Iris pigment epithelial cell (primary cell): ENCODE measurements around the gene GUCY2D.

Source experiments
- DNase-seq: peaks from one replicate; pipeline ENCODE4 v3.0.0-alpha.2; 2011; ENCODE audit warnings: low read depth

Gene GUCY2D

DNA sequence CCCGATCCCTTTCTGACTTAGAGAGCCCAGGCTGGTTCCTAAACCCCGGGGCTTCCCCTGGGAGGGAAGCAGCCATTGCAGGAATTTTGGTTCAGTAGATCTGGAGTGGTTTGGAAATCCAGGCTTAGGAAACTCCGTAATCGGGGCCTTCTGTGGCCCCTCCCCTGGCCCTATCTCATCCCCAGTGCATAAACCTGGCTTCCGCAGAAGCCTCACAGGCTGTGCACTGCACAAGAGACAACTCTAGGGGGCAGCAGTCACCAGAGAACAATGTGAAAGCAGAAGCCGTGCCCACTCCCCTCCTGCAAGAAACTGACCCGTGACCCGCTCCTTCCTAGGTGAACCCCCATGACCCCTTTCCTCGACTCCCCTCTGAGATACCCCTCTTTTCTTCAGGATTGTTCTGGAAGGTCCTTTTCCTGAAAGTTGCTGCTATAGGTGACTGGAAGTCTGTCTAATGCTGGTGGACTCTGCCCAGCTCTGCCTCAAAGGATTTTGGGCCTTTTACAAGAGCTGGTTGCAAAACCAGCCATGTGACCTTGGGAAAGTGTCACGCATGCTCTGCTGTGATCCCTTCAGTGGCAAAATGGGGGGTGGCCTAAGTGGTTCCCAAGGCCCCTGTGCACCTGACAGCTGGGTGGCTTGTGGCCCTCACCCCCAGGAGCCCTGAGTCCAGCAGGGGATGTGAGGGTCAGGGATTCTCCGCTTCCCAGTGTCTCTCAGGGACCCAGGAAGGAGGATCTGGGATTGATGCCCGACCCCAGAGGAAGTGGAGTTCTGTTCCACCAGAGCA, 14.4 kb downstream of the GUCY2D start:
- DNase-seq = peak; percentile 42

DNA sequence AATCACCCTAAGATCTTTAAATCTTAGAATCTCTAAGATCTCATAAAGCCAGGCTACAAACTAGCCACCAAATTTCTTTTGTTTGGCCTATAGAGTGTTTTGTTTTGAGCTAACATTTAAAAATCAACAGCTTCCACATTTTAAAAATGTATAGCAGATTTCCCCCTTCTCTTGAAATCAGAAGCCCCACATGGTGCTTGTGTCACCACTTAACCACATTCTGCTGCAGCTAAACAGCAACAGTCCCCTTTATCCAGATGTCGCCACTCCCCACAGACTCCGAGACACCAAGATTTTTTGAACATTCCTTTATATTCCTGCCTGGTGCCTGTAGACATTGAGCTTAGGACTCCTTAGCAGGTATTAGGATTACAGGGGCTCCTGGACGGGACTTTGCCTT, 16.0 kb downstream of the GUCY2D start:
- DNase-seq = no peak

DNA sequence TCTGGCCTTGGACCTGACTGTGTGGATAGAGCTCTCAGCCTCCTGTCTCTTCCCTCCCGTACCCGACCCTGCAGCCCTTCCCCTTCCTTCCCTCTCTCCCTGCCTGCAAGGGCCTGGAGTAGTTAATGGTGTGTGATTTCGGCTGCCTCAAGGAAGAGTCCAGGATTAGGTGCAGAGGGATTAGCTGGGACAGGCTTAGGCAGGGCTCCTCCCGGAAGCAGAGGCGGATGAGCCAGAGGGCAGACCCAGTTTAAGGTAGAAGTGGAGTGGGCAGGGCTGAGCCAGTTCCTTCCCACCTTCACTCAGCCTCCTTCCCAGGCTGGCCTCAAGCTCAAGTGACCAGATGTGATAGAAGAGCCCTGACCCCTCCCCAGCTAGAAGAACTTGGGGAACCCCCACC, 16.8 kb downstream of the GUCY2D start:
- DNase-seq = no peak

DNA sequence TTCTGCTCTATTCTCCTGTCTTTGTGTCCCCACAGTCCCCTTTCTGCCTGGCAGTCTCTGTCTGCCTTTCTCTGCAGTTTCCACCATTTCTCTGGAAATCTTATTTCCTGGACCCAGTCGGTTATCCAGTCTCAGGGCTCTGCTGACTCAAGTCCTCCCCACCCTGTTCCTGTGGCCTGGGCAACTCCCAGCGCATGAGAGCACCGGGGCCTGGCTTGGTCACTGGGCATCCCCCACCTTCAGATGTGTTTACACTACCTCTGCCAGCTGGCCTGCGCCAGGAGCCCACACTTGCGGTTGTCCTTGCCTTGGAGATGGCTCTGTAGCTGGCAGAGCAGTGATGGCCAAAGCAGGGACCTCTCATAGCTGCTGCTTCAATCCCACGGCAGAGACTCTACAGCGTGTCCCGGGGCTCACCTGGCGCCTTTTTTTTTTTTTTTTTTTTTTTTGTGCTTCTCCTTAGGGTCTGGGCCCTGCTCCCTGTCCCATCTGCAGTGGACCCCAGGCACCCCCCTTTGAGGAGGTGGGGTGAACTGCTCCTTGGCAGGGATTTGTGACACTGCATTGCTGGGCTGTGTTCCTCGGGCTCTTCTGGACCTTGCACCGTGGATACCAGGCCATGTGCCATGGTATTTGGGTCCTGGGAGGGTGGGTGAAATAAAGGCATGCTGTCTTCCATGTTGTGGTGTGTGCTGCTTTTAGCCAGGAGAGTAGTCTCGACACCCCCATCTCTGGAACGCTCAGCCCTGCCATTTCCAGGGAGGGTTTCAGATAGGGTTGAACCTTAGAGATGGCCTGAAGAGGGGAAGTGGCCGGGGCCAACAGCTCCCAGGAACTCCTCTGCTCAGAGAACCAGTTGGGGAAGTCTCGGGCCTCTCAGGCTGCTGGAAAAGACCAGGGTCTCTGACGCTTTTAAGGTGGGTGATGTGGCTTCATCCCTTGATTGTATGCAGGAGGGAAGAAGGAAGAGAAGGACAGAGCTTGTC, 17.5 kb downstream of the GUCY2D start:
- peak; percentile 42 for DNase-seq

DNA sequence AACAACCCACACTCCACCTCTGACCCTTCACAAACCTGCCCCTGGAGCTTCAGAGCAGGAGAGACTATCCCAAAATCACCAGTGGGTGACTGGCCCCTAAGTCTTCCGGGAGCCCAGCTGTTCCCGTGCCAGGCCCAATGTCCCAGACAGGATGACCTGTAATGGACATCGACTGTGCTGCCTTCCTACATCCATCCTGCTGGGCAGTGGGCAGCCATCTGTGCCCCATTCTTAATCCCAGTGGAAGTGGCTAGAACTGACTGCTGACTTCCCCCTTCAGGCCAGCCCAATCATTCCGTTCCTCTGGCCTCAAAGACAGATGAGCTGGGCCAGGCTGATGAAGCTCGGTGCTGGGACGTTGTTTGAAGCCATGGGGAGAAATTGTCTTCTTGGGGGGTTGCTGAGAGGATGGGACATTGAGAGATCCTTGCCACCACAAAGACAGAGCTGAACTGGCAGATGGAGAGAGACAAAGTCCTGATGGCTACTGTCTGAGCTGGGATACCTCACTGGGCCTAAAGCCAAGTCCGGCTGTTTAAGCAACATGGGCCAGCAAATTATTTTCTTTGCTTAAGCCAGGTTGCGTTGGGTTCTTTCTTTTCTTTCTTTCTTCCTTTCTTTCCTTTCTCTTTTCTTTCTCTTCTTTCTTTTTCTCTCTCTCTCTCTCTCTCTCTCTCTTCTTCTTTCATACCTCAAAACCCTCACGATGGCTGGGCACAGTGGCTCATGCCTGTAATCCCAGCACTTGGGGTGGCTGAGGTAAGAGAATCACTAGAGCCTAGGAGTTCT, 18.6 kb downstream of the GUCY2D start:
- no peak for DNase-seq

DNA sequence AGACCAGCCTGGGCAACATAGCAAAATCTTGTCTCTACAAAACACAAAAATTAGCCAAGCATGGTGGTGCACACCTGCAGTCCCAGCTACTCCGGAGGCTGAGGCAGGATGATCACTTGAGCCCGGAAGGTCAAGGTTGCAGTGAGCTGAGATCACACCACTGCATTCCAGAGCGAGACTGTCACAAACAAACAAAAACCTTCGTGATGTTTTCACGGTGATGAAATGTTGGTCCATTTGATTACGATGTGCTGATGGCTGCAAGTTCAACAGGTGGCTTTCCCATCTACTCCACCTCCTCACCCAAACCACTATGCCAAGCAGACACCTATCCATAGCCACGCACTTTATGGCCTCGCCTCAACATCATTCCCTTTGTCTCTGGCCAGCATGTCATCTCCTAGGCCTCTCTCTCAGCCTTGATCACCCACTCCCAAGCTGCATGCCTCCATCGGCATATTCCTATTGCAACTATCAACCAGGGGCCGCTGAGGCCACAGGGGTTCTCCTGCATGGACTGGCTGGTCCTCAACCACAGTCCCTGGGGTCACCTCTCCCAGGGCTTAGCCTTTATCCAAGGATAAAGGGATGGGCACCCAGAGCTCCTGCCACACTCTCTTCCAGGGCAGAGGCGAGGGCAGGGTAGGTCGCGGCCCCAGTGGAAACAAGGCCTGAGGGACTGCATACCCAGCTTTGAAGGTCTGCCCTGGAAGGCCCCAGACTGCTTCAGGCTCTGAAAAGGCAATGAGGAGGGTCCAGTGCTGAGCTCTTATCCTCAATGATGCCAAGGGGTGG, 19.3 kb downstream of the GUCY2D start:
- DNase-seq = no peak

DNA sequence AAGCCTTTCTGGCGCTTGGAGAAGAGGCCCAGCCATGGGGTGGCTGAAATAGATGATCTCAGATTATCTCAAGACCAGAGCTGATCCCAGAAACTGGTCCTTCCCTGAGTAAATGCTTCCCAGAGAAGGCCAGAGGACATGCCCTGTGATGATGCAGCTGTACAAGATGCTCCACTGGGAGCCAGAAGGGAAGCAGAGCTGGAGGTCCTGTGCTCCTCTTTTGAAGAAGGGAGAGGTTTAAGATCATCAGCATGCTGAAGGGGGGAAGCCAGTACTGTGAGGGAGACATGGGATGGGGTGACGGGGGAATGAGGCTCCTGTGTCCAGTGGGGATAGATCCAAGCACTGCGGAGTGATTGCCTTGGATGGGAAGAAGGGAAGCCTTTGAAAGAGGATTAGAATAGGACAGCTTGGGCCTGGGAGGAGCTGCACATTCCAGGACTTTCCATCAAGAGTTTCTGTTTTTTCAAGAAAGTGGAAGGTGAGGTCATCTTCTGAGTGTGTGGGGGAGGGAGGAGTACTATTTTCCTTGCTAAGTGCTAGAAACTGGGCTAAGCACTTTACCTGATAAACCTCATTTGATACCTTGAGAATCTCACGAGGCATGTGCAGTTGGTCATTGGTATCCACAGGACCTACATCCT, 20.1 kb downstream of the GUCY2D start:
- peak; percentile 42 for DNase-seq

DNA sequence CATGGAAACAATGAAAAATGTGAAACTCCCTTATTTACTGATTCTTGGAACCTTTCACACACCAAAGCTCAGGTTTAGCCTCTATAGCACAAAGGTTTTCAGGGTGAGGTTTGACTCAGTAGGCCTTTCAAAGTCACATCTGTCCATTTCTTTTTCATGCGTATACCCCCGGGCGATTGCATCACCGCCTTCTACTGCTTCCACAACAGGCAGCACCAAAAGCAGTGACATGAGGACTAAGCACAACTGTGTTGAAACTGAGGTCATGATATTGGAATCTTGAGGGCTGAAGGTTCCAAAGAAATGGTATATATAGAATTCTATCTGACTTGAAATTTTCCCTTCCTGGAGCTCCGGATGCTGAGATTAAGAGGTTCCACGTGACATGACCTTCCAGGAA, 21.7 kb downstream of the GUCY2D start:
- DNase-seq = peak; percentile 60

DNA sequence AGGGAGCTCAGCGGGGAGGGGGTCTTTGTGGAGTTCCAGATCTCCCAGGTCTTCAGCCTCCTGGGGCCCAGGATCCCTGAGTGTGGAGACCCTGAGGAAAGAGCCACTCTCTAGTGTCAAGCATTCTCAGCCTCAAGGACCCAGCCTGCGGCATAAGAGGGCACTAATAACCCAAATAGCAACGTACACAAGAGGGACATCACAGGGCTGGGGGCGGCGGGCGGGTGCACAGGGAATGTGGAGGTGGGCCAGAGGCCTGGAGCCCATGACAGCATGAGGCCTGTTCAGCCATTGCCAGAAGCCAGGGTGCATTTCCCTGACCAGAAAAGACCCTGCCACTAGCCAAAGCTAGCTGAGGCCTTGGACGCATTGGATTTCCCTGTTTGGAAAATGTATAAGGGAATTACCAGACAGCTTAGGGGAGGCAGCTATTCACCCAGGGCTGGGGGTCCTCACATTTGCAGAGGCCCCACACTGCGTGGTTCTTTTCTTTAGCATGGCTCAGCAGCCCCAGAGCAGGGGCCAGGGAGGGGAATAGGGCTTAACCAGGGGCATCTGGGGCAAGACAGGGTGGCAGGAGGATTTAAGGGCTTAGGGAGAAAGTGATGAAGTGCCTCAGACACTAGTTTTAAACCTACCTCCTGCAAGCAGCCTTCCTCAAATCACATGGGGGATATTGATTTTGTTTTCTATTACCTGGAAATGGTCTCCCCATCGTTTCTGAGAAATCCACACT, 22.9 kb downstream of the GUCY2D start:
- no peak for DNase-seq

DNA sequence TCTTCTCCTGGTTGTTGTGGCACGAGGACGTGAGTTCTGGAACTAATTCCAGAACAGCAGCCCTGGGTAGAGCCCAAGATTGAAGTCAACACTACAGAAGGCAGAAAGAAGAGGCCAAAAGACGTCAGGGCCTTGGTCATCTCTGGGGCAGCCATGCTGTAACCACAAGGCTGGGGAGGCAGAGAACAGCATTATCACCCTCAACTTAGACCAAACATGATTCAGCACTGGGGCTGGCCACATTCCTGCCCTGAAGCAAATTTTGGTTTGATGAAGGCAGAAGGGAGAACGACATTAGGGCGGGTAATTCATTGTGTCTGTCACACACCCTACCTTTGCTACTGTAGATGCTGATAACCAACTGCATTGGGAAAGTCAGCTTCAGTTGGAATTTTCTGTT, 26.7 kb downstream of the GUCY2D start:
- peak; percentile 38 for DNase-seq

DNA sequence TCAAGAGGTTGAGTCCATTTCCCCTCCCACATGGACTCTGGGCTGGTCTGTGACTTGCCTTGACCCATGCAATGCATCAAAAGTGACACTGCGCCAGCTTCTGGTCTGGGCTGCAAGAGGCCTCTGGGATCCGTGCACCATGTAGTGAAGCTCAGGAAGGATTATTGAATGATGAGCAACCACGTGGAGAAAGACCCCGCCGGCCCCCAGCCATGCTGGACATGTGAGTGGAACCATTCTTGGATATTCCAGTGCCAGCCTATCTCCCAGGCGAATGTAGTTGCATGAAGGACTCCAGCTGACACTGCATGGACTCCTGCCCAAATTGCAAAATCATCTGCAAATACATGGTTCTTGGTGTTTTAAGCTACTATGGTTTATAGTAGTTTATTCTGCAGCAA, 28.8 kb downstream of the GUCY2D start:
- no peak for DNase-seq

DNA sequence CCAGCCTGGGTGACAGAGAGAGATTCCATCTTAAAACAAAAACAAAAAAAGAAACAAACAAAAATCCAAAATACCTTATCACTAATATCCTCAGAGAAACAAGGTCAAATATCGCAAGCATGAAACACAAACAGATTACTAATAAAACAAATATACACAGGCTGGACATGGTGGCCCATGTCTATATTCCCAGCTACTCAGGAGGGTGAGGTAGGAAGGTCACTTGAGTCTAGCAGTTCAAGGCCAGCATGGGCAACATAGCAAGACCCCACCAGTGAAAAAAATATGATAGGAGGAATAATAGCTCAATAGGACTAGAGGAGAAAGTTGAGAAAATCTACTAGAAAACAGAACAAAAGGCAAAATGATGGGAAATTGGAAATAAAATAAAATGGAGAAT, 29.5 kb downstream of the GUCY2D start:
- DNase-seq = no peak

DNA sequence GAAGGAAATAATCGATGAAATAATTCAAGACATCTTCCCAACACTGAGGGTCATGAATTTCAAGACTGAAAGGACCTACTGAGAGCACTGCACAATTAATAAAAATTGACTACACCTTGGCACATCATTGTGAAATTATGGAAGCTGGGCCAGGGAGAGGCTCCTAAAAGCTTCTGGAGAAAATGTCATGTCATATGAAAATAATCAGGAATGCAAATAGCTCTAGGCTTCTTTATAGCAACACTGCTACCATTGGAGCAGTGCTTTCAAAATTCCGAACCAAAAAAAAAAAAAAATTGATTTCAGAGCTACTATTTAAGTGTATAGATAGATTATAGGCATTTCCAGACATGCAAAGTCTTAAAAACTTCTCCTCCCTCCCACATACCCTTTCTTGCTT, 30.0 kb downstream of the GUCY2D start:
- no peak for DNase-seq

DNA sequence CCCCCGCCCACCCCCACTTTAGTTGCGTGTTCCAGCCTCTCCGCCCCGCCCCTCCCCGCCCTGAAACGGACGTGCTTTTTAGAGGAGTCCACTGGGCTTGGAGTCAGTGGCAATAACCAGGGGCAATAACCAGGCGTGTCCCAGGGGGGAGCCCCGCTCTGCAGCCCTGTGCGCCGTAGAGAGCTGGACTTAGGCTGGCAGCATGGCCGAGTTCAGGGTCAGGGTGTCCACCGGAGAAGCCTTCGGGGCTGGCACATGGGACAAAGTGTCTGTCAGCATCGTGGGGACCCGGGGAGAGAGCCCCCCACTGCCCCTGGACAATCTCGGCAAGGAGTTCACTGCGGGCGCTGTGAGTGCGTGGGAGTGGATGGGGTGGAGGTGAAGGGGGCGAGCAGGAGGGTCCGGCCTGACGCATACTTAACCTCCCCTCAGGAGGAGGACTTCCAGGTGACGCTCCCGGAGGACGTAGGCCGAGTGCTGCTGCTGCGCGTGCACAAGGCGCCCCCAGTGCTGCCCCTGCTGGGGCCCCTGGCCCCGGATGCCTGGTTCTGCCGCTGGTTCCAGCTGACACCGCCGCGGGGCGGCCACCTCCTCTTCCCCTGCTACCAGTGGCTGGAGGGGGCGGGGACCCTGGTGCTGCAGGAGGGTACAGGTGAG, 36.7 kb downstream of the GUCY2D start, which contains the start of gene ALOX15B:
Gene ALOX15B (plus strand): TSS at position 106 of the 657 bp plus-strand sequence. CDS start 97 bp downstream, at position 203.
- no peak for DNase-seq

DNA sequence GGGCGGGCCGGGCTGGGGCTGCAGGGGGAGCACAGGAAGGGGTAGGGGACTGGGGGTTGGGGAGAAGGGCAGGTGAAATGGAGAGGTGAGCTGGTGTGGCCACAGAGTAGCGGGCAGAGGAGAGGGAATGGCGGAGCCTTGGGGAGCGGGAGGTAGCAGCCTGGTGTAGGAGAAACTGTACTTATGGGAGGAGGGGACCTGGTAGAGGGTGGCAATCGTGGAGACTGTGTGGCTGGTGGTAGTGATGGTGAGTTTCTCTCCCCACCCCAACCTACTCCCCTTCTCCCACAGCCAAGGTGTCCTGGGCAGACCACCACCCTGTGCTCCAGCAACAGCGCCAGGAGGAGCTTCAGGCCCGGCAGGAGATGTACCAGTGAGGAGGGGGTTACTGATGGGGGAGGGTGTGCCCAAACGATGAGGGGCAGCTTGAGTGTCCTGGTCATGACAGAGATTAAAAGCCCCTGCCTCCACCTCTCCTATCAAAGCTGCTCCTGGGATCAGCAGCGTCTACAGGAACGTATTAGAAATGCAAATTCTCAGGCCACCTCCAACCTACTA, 37.3 kb downstream of the GUCY2D start:
- no peak for DNase-seq

DNA sequence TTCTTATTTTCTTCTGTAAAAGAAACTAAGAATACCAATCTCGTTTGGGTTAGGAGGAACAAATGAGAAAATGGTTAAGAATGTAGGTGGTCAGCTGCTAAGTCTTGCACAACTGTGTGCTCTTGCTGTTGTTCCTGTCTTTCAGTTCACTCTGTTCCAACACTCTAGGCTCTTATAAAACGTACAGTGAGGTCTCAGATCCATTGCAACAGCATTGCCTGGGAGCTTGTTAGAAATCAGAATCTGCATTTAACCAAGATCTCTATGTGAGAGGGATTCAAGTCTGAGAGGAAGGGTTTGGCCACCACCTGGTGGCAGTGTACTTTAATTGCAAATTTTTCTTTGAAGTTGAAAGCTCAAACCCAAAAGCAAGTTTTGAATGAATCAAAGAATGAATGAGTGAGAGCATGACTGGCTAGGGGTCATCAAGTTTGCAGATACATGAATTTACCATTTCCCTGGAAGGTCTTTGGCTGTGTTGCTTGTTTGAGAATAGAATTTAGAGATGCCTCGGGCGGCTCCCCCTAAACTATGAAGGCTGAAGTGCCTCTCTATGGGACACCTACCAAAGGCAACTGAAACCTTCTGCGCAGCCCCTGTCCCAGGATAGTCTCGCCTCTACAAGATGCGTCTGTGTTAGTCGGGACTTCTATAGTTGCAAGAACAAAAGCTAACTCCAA, 39.0 kb downstream of the GUCY2D start:
- DNase-seq = peak; percentile 97

DNA sequence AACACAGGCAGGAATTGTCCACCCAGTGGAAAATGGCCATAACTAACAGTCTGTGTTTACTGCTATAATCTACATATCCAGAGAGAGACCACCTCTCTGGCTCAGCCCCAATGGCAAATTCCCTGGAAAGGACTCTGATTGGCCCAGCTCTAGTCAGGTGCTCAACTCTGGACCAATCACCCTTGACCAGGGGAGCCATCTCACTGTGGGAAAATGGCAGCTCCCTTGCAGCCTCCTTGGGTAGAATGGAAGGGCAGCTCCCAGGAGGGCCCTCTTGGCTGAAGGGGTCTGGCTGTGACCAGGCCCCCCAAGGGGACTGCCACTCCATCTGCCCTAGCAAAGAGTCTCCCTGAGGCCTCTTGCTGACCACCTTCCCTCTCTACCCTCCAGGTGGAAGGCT, 39.6 kb downstream of the GUCY2D start:
- peak; percentile 28 for DNase-seq
